NCI-H524 treated with DMSO at 0.1 percent for 48 hours (cell line): ENCODE measurements around the gene RTP5.

ENCODE experiments used
- DNase-seq: peaks from one replicate; lab custom pipeline; 2025; lab: John Stamatoyannopoulos, UW

The RTP5 gene

DNA sequence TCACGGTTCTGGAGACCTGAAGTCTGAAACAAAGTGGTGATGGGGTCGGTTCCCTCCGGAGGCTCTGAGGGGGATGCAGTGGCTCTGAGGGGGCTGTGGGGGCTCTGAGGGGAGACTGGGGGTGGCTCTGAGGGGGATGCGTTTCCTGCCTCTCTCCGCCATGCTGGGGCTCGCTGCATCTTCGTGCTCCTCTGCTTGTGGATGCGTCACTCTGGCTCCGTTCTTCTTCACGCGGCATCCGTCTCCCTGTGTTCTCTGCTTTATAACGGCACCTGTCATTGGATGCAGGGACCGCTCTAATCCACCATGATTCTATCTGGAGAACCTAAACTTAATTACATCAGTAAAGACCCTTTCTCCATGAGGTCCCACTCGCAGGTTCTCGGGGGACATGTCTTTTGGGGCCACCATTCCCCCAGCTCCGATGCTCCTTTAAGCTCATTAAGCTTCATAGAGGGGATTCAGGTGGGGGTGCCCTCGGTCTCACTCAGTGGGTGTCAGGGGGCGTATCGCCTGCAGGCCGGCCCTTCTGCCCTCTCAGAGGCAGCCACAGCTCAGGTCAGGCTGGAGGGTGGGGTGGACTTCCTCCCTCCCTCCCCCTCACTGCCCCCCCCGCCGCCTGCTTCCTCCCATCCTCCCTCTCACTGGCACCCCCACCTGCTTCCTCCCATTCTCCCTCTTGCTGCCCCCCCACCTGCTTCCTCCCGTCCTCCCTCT, 18.4 kb downstream of the RTP5 start:
- DNase-seq = no peak

DNA sequence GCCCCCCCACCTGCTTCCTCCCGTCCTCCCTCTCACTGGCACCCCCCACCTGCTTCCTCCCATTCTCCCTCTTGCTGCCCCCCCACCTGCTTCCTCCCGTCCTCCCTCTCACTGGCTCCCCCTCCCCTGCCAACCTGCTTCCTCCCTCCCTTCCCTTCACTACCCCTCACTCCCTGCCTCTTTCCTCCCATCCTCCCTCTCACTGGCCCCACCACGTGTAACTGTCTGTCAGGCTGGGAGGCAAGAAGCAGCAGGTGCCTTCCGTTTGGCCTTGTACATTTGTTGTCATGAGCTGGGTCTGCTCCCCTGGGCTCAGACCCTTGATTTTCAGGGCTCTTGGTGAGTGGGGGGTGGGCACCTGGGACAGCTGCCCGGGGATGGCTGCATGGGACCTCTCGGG, 19.1 kb downstream of the RTP5 start:
- no peak for DNase-seq

DNA sequence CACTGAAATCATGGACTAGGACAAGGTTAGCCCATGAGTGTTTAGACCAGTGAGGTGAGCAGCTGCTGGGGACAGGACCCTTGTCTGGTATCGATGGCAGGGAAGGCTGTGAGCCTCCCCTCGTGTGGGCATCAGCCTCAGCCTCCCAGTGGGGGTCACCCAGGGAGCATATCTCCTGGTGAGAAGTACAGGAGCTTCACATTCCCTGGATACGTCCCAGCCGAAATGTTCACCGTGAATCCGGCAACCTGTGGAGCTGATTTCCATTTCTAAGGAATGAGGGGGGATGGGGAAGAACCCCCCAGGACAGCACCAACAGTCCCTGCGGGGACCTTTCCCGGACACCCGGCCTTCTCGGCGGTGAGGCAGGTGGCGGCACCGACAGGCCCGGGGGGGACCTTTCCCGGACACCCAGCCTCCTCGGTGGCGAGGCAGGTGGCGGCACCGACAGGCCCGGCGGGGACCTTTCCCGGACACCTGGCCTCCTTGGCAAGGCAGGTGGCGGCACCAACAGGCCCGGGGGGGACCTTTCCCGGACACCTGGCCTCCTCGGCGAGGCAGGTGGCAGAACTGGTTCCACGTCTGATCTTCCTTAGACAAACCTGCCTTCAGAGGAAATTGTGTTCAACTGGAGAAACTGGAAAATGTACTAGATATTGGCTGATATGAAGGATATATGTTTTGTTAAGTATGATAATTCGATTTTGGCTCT, 21.2 kb downstream of the RTP5 start:
- DNase-seq = no peak

DNA sequence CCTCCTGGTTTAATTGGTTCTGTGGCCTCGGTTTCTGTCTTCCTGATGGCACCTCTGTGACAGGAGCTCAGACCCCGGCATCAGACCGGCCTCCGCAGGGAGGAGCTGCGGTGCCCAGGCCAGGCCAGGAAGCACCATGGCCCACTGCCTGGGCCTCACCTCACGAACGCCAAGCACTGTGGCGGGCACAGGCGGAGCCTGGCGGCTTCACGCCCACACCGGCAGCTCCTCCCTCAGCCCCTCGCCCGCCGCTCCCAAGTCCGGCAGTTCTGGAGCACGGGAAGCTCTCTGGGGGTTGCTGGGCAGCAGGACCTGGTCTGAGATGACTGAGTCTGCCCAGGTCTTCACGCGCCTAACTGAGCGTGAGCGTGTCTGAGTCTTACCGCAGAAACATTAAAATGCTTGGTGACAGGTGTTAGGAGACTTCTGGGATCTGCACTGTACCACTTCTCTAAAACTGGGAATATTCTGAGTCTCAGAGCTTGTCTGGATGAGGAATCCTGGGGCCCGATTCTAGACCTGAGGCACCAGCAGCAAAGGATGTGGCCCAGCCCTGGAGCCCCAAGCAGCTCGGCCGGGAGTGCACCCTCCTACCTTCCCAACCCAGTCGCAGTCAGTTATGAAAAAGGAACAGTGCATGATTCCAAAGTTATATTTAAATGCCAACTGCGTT, 21.9 kb downstream of the RTP5 start:
- DNase-seq = no peak

DNA sequence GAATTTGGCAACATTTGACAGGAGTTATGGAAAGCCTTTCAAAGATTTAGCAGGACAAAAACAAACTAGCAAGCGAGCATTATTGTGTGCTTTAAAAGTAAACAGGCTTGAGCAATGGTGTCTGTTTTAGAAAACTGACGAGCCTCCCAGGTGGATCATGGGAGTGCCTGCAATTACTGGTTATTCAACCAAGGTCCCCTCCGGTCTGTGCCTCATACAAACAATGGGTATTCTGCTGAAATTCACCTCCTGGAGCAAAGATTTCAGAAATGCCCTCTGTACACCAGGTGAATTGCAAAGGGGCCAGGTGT, 22.4 kb downstream of the RTP5 start:
- no peak for DNase-seq

DNA sequence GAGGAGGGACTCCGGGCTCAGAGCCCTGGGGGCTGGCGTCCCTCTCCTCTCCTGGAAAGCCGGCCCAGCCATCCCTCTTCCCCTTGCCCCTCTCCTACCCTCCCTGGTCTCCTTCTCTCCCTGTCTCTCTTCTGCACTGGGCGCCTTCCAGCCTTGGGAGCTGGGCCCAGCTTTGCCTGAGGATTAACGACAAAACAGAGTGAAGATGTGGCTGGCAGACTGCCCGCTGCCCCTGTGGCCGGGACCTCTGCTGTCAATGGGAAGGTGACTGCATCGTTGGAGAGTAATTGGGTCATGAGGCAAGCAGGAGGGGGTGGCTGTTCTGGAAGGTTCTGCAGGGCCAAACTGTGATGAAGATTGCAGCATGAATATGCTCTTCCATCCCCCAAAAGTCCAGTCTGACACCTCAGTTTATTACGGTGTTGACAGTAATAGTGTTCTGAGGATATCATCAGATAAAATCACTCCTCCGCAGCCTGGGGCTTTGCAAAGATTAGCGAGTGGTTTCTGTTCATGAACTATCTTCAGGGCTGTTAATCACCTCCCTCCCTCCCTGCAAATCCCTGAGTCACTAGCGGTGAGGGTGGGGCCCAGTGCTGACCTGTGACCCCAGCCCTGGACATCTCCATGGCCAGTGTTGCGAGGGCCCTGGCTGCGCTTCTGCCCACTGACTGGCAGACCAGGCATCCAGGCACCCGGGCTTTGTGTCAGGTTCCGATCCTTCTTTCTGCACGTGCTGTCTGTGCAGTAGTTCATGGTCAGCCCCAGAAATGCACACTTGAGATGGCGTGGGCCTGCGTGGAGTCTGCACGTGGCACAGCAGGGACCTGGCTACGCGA, 23.0 kb downstream of the RTP5 start:
- DNase-seq = no peak

DNA sequence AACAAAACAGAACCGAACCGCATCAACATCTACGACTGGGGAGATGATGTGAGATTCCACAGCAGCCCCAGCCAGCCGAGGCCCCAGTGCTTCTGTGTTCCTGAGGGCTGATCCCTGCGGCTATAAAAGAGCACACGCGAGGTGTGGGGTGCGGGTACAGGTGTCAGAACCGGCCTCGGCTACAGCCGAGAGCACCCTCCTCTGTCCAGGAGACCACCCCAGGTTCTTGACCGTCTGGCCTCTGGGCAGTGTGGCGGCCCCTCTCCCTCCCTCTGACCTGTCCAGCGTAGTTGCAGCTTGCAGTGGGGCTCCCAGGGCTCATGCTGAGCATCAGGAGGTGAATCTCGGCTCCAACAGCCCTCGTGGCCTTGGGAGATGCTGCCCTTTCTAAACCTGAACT, 23.7 kb downstream of the RTP5 start:
- no peak for DNase-seq

DNA sequence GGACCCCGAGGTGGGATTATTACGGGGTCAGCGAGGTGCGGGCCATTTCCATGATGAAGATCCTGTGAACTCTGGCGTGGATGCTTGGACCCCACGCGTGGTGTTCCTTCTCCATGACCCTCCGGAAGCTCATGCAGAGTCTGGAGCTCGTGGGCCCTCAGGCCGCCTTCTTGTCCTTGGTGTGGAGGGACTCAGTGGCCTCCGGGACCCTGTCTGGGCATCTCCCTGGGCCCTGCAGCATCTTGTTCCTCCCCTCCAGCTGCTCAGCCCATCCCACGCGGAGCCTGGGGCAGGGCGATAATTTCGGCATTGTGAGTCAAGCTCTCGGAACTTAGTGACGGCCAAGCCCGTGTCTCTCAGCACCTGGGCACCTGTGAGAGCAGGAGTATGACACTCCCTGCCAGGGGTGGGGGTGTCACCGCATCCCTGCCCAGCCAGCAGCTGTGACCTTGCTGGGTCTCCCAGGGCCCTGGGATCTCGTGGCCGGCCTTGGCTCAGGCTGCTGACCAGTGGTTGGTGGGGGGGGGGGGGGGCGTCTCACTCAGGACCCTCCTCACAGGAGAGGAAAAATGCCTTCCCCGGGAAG, 24.6 kb downstream of the RTP5 start:
- no peak for DNase-seq

DNA sequence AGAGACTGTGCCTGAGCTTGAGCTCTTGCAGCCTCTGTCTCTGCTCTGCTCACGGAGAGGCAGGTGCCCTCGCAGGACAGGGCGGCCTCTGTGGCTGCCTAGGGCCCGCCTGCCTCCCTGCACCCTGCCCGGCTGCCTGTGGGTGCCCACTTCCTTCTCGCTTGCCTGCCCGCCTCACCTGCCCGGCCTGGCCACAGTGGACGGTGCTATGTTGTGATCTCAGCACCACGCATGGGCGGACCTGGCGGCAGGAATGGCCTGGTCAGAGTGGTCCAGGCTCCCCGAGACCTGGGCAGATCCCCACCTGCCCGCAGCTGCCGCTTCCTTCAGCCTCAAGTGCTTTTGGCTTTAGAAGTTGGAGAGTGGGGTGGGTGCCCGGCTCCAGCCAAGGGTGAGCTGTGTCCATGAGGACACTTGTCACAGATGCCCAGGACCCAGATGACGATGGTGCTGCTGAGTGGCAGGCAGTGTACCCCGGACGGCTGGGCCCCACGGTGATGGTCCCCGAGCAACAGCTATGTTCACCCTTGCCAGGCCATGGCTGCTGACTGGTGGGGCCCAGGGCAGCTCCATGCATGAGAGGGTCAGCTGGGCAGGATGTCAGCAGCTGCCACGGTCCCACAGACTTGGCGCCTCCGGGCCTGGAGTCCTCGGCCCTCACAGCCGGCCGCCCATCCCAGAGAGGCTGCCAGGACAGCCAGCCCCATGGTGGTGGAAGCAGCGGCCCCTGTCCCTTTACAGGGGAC, 25.3 kb downstream of the RTP5 start:
- no peak for DNase-seq

DNA sequence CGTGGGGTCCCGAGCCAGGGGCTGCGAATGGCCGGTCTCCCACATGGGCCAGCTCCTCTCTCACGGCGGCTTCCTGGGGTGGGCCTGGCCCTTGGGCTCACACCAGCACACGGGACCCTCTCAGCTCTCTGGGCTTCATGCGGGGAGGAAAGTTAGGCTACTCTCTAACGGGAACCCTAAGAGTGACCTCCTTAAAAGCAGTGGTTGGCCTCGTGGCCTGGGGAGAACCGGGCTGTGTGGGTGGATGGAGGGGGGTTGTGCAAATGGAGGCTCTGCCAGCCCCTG, 25.8 kb downstream of the RTP5 start:
- no peak for DNase-seq

DNA sequence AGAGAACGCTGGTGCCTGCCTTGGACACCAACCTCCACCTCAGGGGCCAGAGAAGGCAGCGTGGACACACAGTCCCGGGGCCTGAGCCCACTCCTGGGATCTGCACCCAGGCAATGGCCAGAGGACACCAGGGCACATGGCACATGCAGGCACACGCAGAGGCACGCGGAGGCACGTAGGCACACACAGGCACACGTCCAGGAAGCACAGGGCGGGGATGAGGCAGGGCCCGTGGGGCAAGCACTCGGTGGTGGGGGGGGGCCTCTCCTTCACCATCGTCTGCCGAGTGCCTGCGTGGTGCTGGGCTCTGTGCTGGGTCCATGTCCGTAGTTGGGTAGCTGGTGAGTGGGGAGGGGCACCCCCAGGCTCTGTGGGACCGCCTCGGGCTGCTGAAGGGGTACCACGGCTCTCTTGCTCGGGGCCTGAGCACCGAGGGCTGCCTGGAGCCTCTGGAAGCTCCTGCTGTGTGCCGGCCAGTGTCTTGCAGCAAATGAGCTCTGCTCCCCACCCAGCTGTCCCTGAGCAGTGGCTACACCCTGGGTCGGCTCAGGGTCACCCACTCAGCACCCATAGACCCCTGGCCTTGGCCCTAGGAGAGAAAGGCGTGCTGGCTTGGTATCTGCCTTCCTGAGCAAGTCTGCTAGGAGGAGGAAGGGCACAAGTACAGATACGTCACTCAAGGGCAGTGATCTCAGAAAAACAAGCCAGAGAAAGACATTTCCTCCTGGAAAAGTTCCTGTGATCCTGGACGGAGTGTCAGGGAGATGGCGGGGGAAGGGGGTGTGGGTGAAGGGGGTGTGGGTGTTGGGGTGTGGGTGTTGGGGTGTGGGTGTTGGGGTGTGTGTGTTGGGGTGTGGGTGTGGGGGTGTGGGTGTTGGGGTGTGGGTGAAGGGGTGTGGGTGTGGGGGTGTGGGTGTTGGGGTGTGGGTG, 26.4 kb downstream of the RTP5 start:
- no peak for DNase-seq

DNA sequence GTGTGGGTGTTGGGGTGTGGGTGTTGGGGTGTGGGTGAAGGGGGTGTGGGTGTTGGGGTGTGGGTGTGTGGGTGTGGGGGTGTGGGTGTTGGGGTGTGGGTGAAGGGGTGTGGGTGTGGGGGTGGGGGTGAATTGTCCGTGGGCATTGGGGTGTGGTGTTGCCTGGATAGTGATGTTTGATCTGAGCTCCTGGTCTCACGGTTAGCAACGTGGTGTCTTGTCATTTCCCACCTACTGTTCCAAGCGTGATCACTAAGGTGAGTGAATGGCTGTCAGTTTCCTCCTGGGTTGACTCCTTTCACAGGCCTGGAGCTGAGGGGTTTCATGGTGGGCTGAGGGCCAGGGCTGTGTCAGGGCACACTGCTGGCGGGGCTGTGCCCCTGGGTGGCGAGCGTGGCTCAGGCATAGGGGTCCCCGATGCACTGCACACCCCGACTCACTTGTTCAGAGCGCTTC, 27.2 kb downstream of the RTP5 start:
- DNase-seq = no peak

DNA sequence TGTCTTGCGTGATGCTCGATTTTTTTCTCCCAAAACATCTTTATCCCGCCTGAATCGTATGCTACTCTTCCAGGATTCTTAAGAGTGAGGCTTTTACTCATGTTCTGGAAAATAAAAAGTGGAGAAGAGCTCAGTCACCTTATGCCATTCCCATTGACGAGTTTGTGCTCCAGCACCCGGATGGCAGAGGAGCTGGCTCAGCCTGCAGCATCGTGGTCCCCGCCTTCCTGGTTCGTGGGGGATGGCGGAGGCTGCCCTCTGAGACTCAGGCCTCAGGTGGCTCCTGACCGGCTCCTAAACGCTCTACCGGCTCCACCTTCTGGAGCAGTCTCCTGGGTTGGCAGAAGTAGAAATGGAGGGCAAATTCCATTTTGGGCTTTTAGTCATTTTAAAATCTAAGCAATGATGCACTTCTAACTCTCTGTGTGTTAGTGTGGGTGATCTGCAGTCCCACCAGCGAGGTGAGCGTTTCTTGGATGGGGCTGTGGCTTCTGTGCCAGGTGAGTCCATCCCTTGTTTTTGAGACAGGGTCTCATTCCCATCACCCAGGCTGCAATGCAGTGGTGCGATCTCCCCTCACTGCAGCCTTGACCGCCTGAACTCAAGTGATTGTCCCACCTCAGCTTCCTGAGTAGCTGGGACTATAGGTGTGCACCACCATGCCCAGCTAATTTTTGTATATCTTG, 27.8 kb downstream of the RTP5 start:
- DNase-seq = no peak

DNA sequence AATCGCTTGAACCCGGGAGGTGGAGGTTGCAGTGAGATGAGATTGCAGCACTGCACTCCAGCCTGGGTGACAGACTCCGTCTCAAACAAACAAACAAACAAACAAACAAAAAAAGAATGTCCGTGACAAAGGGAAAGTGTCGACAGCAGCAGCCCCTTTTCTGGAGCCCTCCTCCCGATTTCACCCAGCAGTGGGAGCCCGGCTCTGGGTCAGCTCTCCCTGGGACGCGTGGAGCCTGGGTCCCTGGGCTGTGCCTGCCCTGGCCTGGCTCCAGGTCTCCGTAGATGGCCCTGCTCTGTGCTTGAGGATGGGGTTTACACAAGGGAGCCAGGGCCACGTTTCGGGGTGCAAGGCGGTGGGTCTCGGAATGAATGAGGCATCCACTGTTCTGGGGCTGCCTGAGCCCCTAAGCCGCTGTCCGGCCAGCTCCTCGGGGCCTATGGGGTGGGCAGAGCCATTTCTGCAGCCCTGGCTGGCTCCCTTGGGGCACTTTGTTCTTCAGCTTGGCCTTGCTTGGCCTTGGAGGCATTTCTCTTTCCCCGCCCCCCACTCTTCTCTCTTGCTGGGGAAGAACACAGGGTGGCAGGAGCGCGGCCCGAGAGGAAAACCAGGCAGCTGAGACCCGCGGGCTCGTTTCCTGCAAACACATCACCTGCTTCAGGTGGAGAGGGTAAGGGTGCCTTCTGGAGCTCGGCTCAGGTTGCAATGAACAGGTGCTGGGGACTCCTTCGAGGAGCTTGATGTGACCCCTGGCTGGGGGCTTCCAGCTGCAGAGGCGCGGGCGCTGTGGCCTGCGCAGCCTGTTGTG, 29.1 kb downstream of the RTP5 start:
- no peak for DNase-seq

DNA sequence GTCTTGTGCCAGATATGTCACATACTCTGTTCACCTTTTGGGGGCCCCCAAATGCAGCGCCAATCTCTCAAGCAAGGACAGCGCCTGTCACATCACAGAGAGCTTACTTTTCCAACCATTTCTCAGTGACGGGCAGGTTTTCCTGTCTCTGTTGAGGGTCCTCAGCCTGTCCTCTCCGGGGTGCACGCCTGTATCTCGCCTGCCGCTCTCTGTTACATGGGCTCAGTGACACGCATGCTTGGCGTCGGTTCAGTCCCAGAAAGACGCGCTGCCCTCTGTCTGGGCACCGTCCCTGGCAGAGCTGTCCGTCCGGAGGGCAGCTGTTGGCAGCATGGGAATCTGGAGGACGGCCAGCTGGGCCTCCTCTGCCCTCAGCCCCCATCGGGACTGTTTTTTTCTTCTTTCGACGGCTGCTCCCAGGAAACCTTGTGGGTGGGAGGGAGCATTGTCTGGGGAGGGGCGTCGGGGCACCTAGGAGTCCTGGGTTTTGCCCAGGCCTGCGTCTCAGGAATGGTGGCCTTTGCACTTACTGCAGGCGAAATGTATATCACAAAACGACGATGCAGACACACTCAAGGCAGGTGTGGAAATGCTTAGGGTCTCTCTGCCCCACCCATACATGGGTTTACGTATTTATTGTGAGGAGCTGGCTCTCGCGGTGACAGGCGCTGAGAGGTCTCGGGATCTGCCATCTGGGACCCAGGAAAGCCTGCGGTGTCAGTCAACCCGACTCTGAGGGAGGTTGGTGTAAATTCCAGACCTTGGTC, 30.9 kb downstream of the RTP5 start:
- no peak for DNase-seq

DNA sequence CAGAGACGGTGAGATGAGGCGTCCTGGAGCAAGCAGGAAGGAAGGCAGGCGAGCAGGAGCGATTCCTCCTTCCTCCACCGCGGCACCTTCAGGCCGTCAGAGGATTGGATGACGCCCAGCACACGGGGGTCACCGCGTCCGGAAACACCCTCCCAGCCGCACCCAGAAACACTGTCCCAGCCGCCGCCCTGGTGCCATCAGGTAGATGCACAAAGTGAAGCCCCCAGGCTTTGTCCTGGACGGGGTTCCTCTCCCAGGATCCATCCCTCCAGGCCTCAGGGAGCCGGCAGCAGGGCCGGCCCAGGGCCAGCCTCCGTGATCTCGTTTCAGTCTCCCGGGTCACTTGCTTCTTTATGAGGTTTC, 31.5 kb downstream of the RTP5 start:
- no peak for DNase-seq

DNA sequence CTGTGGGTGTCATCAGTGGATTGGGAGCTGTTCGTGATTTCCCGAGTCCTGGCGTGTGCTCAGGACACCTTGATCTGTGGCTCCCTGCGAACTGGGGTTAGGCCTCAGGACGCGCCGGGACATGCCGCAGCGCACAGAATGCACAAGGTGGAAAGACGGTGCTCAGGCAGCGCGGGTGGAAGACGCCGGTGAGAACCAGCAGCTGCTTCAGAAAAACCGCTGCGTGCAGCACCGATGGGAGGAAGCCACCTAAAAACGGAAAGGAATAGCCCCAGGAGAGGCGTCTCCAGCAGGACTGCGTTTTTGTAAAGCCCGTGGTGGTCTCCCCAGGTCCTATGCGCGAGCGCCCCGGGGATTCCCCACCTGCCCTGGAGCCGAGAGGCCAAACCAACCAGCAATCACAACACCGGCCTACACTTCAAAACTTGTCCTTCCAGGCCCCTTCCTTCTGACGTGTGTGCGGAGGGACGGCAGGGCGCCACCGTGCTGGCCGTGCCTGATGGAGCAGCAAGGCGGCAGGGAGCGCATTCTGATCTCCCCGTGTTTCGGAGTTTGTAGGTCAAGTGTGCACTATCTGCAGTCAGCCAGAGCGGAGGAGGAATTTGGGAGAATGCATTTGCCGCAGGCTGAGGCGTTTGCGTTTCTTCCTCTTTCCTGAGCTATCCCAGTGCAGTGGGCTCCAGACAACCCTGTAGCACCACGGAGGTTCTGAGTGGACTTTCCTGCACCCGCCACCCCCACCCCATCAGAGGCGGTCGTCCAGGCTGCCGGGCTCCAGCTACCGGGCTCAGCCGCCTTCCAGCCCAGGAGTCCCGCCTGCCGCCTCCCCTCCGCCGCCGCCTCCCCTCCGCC, 32.2 kb downstream of the RTP5 start:
- DNase-seq = no peak
